ENCODE measurements around the gene ME3.

Gene ME3

DNA sequence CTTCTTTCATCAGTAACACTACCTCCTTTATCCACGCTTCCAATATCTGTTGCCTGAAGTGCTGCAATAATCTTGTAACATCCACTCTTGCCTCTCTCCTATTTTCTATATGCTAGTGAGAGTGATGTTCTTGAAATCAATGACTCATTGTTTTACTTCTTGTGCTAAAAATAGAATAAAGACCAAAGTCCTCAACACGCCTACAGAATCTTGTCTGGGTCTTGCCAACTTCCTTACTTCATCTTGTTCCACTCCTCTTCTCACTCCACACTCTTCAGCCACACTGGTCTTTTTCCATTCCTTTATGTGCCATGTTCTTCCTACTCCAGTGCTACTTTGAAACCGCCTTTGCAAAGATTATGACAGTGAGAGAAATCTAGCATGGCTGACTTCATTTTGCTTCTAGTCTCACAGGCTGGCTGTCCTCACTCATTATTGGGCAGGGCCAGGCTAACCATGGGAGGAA, 161.3 kb downstream of the ME3 start:
- Histone ChIP-seq H3K4me3 (no peak overlapping the region), H3K9ac (no peak overlapping the region), H3K4me2 (no peak overlapping the region), H3K27me3 (no peaks in the 10 kb centered on the region), H3K4me1 (no peaks in the 10 kb centered on the region), H3K9me3 (peaks cover 9% of the 10 kb centered on the region), H4K20me1 (no peaks in the 10 kb centered on the region), H3K36me3 (no peaks in the 10 kb centered on the region), H3K27ac (no peak overlapping the region)
- no peak for TF ChIP-seq Cebpa-rat (IDR thresholded peaks at IDR 0.05)

DNA sequence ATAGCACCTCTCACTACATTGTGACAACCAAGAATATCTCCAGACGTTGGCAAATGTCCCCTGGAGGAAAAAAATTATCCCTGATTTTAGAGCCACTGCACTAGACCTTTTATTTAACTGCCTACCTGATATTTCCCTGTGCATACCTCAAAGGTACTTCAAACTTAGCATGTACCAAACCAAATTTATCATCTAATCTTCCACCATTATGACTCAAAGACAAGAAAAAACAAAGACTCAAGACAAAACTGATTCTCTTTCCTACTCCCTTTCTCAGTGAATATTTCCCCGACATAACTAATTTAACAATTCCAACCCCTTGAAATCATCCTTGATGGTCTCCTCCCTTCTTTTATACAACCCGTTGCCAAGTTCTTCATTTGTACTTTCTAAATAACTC, 161.7 kb downstream of the ME3 start:
- no peaks in the 10 kb centered on the region for H3K36me3 ChIP-seq
- no peak for TF ChIP-seq Cebpa-rat (IDR thresholded peaks at IDR 0.05)
- H3K9me3 ChIP-seq, result peaks cover 9% of the 10 kb centered on the region
- H3K27ac ChIP-seq, result no peak overlapping the region
- no peak overlapping the region for H3K4me3 ChIP-seq
- no peaks in the 10 kb centered on the region for H4K20me1 ChIP-seq
- no peak overlapping the region for H3K9ac ChIP-seq
- no peaks in the 10 kb centered on the region for H3K4me1 ChIP-seq
- no peaks in the 10 kb centered on the region for H3K27me3 ChIP-seq
- H3K4me2 ChIP-seq, result no peak overlapping the region

DNA sequence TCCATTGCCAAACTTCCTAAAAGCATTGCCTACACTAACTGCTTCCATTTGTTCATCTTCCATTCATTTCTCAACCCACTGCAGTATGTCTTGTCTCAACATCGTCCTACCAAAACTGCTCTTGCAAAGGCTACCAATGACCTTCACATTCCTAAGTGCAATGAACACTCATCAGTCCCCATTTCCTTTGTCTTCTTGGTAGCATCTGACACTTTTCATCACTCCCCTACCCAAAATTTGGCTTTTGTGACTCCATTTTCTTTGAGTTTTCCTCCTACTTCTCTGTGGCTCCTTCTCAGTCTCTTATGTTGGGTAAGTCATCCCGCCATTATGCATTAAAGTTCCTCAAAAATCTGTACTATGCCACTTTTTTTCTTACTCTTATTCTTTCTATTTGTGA, 162.3 kb downstream of the ME3 start:
- Histone ChIP-seq H3K27me3 (no peaks in the 10 kb centered on the region), H3K9me3 (peaks cover 9% of the 10 kb centered on the region), H3K4me1 (no peaks in the 10 kb centered on the region), H3K27ac (no peak overlapping the region), H3K36me3 (no peaks in the 10 kb centered on the region), H3K9ac (no peak overlapping the region), H3K4me2 (no peak overlapping the region), H4K20me1 (no peaks in the 10 kb centered on the region), H3K4me3 (no peak overlapping the region)
- TF ChIP-seq Cebpa-rat (IDR thresholded peaks at IDR 0.05), result no peak

DNA sequence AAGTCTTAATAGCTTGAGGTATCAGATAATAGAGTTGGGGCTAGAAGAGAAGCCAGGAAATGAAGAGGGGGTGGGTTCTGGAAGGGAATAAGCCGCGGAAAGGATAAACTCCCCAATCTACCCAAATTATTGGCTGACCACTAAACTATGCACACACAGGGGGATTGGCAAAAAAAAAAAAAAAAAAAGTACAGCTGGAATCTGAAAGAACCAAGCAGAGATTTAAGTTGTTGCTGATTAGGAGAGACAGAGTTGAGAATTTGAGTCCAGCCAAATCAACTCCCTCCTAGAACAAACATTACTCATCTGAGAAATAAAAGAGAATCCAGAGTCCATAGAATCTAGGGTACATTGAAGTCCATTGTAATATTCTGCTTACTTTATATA, 162.8 kb downstream of the ME3 start:
- H3K4me3 ChIP-seq, result no peak overlapping the region
- H3K9me3 ChIP-seq, result peaks cover 9% of the 10 kb centered on the region
- no peak for TF ChIP-seq Cebpa-rat (IDR thresholded peaks at IDR 0.05)
- no peak overlapping the region for H3K4me2 ChIP-seq
- H3K27me3 ChIP-seq, result no peaks in the 10 kb centered on the region
- H3K27ac ChIP-seq, result no peak overlapping the region
- no peaks in the 10 kb centered on the region for H3K4me1 ChIP-seq
- H3K36me3 ChIP-seq, result no peaks in the 10 kb centered on the region
- H4K20me1 ChIP-seq, result no peaks in the 10 kb centered on the region
- no peak overlapping the region for H3K9ac ChIP-seq

DNA sequence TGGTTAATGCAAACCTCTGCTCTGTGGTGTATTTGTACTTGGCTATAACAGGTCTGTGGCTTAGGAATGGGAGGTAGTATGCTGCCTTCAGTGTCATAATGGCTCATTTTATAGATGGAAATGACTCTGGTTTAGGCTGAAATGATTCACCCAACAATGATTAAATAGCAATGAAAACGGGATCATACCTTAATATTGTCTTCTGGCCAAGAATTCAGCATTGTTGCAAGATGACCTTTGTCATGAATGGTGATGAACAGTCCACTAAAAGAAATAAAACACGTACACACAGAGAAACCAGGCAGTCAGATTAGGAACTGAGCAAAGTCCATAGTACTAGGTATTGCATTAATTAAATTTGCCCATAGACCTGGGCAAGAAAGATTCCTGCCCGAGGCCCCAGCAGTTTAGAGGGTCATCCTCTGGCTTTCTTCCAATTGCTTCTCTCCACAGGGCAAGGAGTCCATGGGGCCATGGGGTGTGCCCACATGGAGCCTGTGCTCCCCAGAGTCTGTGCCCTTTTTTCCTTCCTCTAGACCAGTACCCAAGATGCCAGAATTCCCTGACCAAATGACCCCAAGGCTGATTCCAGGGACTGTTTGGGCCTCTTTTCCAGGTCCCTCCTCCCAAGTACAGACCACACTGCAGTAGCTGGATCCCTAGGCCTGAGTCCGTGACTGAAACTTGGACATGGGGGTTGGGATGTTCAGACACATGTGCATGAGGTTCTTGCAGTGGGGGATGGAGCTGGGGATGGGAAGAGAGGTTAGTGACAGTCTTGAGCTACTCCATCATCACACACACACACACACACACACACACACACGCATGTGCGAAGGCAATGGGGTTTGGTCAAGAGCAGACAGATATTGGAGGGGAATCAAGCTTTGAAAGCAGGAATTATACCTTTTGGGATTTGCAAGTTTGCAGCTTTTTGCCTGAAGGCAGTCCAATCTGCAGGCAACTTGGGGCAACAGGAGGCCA, 163.5 kb downstream of the ME3 start:
- no peak overlapping the region for H3K4me3 ChIP-seq
- no peaks in the 10 kb centered on the region for H3K4me1 ChIP-seq
- TF ChIP-seq Cebpa-rat (IDR thresholded peaks at IDR 0.05), result no peak
- H3K4me2 ChIP-seq, result no peak overlapping the region
- H3K9ac ChIP-seq, result no peak overlapping the region
- H3K27me3 ChIP-seq, result no peaks in the 10 kb centered on the region
- no peaks in the 10 kb centered on the region for H3K36me3 ChIP-seq
- peaks cover 9% of the 10 kb centered on the region for H3K9me3 ChIP-seq
- H4K20me1 ChIP-seq, result no peaks in the 10 kb centered on the region
- H3K27ac ChIP-seq, result no peak overlapping the region

DNA sequence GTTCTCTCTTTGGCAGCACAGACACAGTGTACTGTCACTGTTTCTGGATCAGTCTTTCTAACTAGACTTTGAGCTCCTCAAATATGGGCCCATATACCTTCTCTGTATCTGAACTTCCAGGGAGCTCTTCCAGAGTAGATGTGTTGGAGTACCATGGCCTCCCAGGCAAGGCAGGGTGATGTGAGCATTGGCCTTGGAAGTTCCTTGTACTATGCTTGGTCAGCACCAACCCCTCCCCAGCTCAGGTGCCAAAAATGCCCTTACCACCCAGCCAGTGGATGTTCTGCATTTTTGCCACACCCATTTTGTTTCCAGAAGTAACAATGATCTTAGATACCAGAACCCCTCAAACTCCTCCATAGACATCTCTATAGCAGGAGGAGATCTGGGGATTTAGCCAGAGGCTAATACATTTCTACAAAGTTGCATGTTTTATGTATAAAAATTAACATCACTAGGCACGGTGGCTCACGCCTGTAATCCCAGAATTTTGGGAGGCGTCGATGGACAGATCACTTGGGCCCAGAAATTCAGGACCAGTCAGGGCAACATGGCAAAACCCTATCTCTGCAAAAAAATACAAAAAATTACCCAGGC, 165.1 kb downstream of the ME3 start:
- H3K9ac ChIP-seq, result no peak overlapping the region
- TF ChIP-seq Cebpa-rat (IDR thresholded peaks at IDR 0.05), result no peak
- no peaks in the 10 kb centered on the region for H3K4me1 ChIP-seq
- no peak overlapping the region for H3K27ac ChIP-seq
- peaks cover 9% of the 10 kb centered on the region for H3K9me3 ChIP-seq
- H3K27me3 ChIP-seq, result no peaks in the 10 kb centered on the region
- no peak overlapping the region for H3K4me2 ChIP-seq
- no peaks in the 10 kb centered on the region for H3K36me3 ChIP-seq
- H4K20me1 ChIP-seq, result no peaks in the 10 kb centered on the region
- H3K4me3 ChIP-seq, result no peak overlapping the region

DNA sequence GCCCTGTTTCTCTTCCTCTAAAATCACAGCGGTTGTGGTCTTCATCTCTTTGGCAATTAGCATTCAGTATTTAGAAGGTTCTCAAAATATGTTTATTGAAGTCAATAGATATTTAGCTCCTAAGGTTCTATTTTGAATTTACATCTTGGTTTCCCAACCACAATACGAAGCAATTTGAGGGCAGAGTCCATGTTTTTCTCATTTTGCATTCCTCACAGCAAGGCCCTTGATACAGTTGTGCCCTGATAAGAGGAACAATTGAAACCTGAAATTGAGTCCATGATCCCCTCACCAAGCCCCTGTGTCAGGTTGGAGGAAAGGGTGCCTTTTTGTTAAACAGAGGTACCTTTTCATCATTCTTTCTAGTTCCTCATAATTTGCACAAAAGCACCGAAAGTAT, 166.2 kb downstream of the ME3 start:
- H3K9me3 ChIP-seq, result no peaks in the 10 kb centered on the region
- no peaks in the 10 kb centered on the region for H4K20me1 ChIP-seq
- no peak overlapping the region for H3K4me3 ChIP-seq
- H3K4me1 ChIP-seq, result no peaks in the 10 kb centered on the region
- H3K9ac ChIP-seq, result no peak overlapping the region
- H3K36me3 ChIP-seq, result no peaks in the 10 kb centered on the region
- H3K27ac ChIP-seq, result no peak overlapping the region
- H3K4me2 ChIP-seq, result no peak overlapping the region
- no peaks in the 10 kb centered on the region for H3K27me3 ChIP-seq
- TF ChIP-seq Cebpa-rat (IDR thresholded peaks at IDR 0.05), result no peak

DNA sequence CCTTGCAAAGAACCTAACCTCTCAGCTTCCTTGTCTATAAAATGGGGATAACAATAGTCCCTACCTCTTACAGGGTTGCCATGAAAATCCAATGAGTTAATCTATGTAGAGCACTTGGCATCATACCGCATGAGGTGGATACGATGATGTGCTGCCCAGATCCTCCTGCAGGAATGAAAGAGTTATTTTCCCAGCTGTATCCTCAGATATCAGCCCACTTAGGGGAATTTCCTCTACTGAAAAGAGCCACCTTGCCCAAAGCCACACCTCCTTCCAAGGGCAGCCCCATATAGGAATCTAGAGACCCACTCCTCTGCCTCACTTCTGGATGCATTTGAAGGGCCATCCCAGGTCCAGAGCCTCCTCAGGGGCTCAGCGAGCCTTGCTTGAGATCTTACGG, 169.3 kb downstream of the ME3 start:
- Histone ChIP-seq H3K27ac (no peak overlapping the region), H3K9me3 (no peaks in the 10 kb centered on the region), H3K9ac (no peak overlapping the region), H3K36me3 (no peaks in the 10 kb centered on the region), H3K4me3 (no peak overlapping the region), H3K4me2 (no peak overlapping the region), H3K4me1 (no peaks in the 10 kb centered on the region), H4K20me1 (no peaks in the 10 kb centered on the region), H3K27me3 (no peaks in the 10 kb centered on the region)
- no peak for TF ChIP-seq Cebpa-rat (IDR thresholded peaks at IDR 0.05)

DNA sequence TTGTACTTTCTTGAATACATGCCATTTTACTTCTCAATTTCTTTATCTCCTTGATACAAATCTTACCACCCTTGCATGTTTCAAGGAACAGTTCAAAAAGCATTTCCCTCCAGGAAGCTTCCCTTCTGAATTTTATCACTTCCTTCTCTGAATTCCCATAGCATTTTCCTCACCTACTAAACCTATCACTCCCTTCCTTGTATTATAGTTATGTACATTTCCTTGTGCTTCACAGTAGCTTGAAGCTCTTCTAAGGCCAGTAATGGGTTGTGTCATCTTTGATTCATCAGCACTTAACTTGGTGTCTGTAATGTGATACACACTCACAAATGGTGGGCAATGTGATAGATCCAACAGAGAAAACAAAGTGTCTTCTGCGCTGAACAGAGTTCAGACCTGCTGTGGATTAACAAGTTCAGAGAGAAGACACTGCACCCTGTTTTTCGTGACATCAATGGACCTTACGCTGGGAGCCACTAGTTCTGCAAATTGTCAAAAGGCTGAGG, 170.2 kb downstream of the ME3 start:
- no peak for TF ChIP-seq Cebpa-rat (IDR thresholded peaks at IDR 0.05)
- Histone ChIP-seq H3K9ac (no peak overlapping the region), H3K27me3 (no peaks in the 10 kb centered on the region), H3K4me2 (no peak overlapping the region), H3K9me3 (no peaks in the 10 kb centered on the region), H3K4me3 (no peak overlapping the region), H3K36me3 (no peaks in the 10 kb centered on the region), H4K20me1 (no peaks in the 10 kb centered on the region), H3K4me1 (no peaks in the 10 kb centered on the region), H3K27ac (no peak overlapping the region)

DNA sequence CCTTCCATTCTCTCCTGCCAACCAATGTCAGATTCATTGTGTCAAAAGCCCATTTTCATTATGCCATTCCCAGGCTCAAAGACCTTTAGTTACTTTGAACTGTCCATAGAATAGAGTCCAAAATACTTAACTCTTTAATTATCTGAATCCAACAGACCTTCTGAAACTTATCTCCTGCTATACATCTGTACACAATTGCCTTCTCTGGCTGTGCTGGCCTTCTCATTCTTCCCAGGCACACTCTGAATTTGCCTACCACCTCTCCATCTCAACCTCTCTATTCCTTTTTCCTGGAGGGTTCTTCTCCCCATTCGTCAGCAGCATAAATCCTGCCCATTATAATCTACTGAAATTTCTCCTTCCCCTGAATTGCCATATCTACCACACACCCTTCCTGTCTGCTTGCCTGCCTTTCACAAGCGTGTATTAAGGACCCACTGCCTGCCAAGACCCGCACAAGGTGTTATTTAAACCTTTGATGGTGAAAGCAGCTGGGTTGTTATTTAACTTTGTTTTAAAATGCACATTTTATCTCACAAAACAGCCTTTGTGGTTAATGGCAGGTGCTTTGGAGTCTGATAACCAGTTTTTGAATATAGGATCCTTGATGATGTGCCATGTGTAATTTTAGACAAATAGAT, 171.8 kb downstream of the ME3 start:
- Histone ChIP-seq H3K4me2 (no peak overlapping the region), H3K27me3 (no peaks in the 10 kb centered on the region), H3K36me3 (no peaks in the 10 kb centered on the region), H3K4me3 (no peak overlapping the region), H3K9ac (no peak overlapping the region), H3K9me3 (no peaks in the 10 kb centered on the region), H3K4me1 (no peaks in the 10 kb centered on the region), H3K27ac (no peak overlapping the region), H4K20me1 (no peaks in the 10 kb centered on the region)
- no peak for TF ChIP-seq Cebpa-rat (IDR thresholded peaks at IDR 0.05)
